Activated B cell treated with CpG ODN at 0.5 μM for 24 hours (primary cell): ENCODE data around the gene UBL7. TPM values are rescaled to one million over a fixed set of nuclear protein-coding genes. Genes with fewer than 3 reads are reported as not detected.

Experiments used
- ATAC-seq: fragments of 200-7000 bp; cut with Tn5 transposase; one replicate; pipeline ENCODE4 v1.10.0; 2021; ENCODE audit warnings: low read depth, mild to moderate bottlenecking, moderate library complexity
- CTCF ChIA-PET: fragments of 350-600 bp; sonication (Branson Sonifier 250); formaldehyde crosslinking; loops from one replicate; lab custom pipeline; 2021; ENCODE audit warnings: antibody characterized with exemption; lab: Charles Lee
- POLR2A ChIA-PET: fragments of 350-600 bp; sonication (Branson Sonifier 250); formaldehyde crosslinking; loops from one replicate; lab custom pipeline; 2021; ENCODE audit warnings: antibody characterized with exemption; lab: Charles Lee
- DNase-seq: peaks from one replicate; pipeline ENCODE4 v3.0.0; 2022
- H3K27ac Mint-ChIP-seq: one replicate; pipeline ENCODE4 v1.8.0; 2020; ENCODE audit warnings: mixed read lengths
- H3K27me3 Mint-ChIP-seq: one replicate; pipeline ENCODE4 v1.8.0; 2021; ENCODE audit warnings: mixed read lengths
- H3K36me3 Mint-ChIP-seq: one replicate; pipeline ENCODE4 v1.8.0; 2021; ENCODE audit warnings: low read depth, mixed read lengths
- H3K4me1 Mint-ChIP-seq: one replicate; pipeline ENCODE4 v1.8.0; 2021; ENCODE audit warnings: mixed read lengths
- H3K4me3 Mint-ChIP-seq: one replicate; pipeline ENCODE4 v1.8.0; 2020; ENCODE audit warnings: mild to moderate bottlenecking, mixed read lengths
- H3K9me3 Mint-ChIP-seq: one replicate; pipeline ENCODE4 v1.8.0; 2020; ENCODE audit warnings: mixed read lengths
- CTCF ChIP-seq: fragments of 200-600 bp; IDR thresholded peaks from one replicate; pipeline ENCODE4 v1.8.0; 2022; ENCODE audit warnings: antibody characterized with exemption, mild to moderate bottlenecking
- intact Hi-C: fragments of 100-400 bp; cut with micrococcal nuclease; formaldehyde crosslinking; loops from one replicate; pipeline ENCODE4 v1.15.1; 2024
- total RNA-seq: library from RNA; stranded (reverse); gene quantifications from 2 replicates; pipeline ENCODE4 v1.2.3, GENCODE V29; 2022

UBL7 gene
- total RNA-seq, 1 donor from 2014 or later = 48.8 TPM

DNA sequence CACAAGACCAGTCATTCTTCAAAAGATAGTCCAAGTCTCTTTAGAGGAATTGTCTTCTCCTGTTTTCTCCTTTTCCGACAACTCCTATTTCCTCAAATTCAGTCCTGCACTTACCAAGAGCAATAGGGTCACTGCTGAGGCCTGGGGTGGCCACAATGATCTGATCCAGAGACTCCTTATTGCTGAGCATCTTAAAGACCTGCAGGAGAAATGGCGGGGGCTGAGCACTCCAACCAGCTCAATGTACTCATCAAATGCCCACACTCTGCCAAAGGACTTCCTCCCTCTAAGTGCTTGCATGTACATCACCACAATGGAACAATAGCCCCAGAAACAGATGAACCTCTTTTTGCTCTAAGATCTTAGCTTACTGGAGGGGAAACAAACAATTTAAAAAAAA is 9.6 kb downstream of the UBL7 start:
- DNase-seq (no peak), ATAC-seq (no peak)
- Mint-ChIP-seq H3K9me3 (no peaks in the 10 kb centered on the region), H3K4me3 (no peak overlapping the region), H3K27me3 (no peaks in the 10 kb centered on the region), H3K36me3 (peaks cover 95% of the 10 kb centered on the region), H3K4me1 (no peaks in the 10 kb centered on the region), H3K27ac (no peak overlapping the region)
- TF ChIP-seq CTCF = no peak
- intact Hi-C loops = no loop called here
- ChIA-PET CTCF (interaction anchor here (1.1 kb wide), 1 partner anchor 11 kb away, joined by 3 read pairs; no protein-coding TSS in a partner anchor), POLR2A (interaction anchor here (0.7 to 1.0 kb wide), 2 partner anchors 10 to 163 kb away, joined by 3 to 5 read pairs; partner anchors contain the start of gene UBL7)

DNA sequence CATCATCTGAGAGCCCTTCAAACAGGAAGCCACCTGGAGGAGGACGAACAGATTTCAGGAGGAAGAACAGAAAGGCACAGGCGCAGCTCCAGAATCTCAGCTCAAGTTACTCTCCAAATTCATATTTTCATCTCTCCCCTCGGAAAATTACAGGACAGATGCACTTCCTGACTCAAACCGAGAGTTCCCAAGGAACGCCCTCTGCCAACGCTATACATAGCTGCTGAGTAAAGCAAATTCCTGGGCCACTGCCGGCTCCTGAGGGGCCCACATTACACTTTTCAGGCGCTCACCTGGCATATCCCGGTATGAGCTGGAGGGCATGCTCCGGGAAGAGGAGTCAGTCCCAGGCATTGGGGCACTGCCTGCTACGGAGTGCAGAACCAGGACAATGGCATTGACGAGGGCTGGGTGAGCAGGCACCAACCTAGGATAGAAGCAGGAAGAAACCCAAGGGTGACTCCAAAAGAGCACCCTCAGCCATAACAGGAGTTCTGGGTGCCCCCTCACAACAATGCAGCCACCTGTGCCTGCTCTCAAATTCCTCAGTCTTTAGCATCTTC is 11.2 kb downstream of the UBL7 start:
- POLR2A ChIA-PET = interaction anchor here (1.6 kb wide), 1 partner anchor 11 kb away, joined by 6 read pairs; the partner anchor contains the start of gene UBL7
- no peak for DNase-seq
- intact Hi-C loops = no loop called here
- H3K36me3 Mint-ChIP-seq = peaks cover 95% of the 10 kb centered on the region
- no peaks in the 10 kb centered on the region for H3K9me3 Mint-ChIP-seq
- H3K4me3 Mint-ChIP-seq = no peak overlapping the region
- TF ChIP-seq CTCF = no peak
- CTCF ChIA-PET = interaction anchor here (0.8 to 1.4 kb wide), 4 partner anchors 10 to 90 kb away, joined by 3 read pairs; no protein-coding TSS in a partner anchor
- no peaks in the 10 kb centered on the region for H3K27me3 Mint-ChIP-seq
- no peak for ATAC-seq
- no peak overlapping the region for H3K27ac Mint-ChIP-seq
- H3K4me1 Mint-ChIP-seq = no peaks in the 10 kb centered on the region

DNA sequence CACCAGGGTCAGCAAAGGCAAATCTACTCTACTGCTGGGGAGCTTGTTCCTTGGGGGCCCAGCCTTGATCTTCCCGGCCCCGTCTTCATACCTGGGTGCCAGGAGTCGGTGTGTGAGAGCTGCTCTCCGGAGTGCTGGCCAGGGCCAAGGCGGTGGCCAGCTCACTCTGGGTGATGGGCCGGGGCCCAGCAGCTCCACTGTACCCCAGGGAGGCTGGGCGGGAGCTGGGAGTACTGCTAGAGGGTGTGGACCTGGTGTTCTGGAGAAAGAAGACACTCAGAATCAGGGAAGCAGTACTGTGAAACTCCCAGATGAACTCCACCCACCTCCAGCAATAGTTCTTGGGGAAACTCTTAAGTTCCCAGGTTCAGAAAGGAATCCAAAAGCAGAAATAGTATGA is 11.9 kb downstream of the UBL7 start:
- ATAC-seq (no peak), DNase-seq (no peak)
- Mint-ChIP-seq H3K4me1 (no peaks in the 10 kb centered on the region), H3K27me3 (no peaks in the 10 kb centered on the region), H3K27ac (no peak overlapping the region), H3K36me3 (peaks cover 95% of the 10 kb centered on the region), H3K4me3 (no peak overlapping the region), H3K9me3 (no peaks in the 10 kb centered on the region)
- intact Hi-C loops = no loop called here
- ChIA-PET POLR2A (interaction anchor here (1.6 kb wide), 1 partner anchor 12 kb away, joined by 6 read pairs; the partner anchor contains the start of gene UBL7), CTCF (interaction anchor here (0.8 to 1.4 kb wide), 4 partner anchors 10 to 90 kb away, joined by 3 read pairs; no protein-coding TSS in a partner anchor)
- TF ChIP-seq CTCF = no peak

DNA sequence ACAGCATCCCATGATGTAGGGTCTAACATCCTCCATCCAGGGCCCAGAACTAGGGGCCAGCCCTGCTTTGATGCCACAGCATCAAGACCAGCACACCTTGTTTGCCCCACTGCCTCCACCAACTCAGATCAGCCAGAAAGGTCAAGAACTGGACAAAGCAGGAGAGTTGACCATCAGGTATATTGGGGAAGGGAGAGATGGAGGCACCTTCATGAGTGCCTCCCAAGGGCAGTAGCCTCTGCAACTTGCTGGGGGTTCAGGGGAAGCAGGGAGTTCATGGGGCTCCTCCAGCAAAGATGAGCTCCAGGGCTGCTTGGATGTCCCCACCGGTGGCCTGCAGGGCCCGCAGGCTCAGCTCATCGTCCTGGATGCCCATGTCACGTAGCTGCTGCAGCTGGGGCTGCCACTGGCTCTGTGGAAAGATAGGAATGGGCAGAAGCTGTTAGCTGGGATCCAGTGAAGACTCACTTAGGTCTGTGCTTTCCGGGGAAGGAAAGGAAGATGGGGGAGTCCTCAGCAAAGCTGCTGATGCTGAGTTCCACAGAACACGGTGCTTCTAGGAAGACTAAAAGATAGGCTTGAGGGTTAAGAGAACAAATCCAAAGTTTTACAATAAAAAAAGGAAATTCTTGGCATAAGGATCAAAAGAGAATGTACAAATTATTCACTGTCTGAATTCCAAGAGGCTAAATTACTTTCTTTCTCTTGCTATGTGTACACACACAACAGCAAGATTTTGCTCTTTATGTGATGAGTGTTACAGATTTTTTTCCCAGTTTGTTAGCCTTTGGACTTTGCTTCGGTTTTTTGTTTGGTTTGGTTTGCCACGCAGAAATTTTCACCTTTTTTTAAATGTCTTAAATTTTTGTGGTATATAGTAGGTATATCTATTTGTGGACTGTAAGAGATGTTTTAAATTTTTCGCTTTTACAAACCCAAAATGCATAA is 14.9 kb downstream of the UBL7 start:
- ChIA-PET POLR2A (no interaction called here), CTCF (interaction anchor here (1.2 kb wide), 1 partner anchor 64 kb away, joined by 5 read pairs; no protein-coding TSS in a partner anchor)
- TF ChIP-seq CTCF = no peak
- H3K4me1 Mint-ChIP-seq = no peaks in the 10 kb centered on the region
- H3K36me3 Mint-ChIP-seq = peaks cover 71% of the 10 kb centered on the region
- DNase-seq (no peak), ATAC-seq (no peak)
- H3K4me3 Mint-ChIP-seq = no peak overlapping the region
- H3K27me3 Mint-ChIP-seq = no peaks in the 10 kb centered on the region
- H3K9me3 Mint-ChIP-seq = no peaks in the 10 kb centered on the region
- H3K27ac Mint-ChIP-seq = no peak overlapping the region
- intact Hi-C loops = no loop called here
